Natural killer cell (primary cell): ENCODE results near the gene SORCS1. TPM values are rescaled to one million over a fixed set of nuclear protein-coding genes. Genes with fewer than 3 reads are reported as not detected.

Experiments used
- ATAC-seq, 3 donors: fragments of 150-1000 bp in 2 of 3; fragments of 200-7000 bp in 1 of 3; cut with Tn5 transposase; 1 replicate in 1 of 3; 2 replicates in 2 of 3; pipeline ENCODE4 v1.10.0; 2021; ENCODE audit warnings: mild to moderate bottlenecking in 2 of 3, moderate library complexity in 2 of 3
- DNase-seq, 2 donors: peaks; one replicate each; pipeline versions ENCODE4 v3.0.0 to v3.0.0-alpha.2; 2013 to 2021; ENCODE audit warnings: mixed read lengths in 1 of 2
- H3K27ac ChIP-seq: one replicate; pipeline ENCODE4 v1.5.1; 2013; ENCODE audit warnings: mild to moderate bottlenecking, low read length
- H3K27me3 ChIP-seq: one replicate; pipeline ENCODE4 v1.6.1; 2013; ENCODE audit warnings: low read length; ENCODE audit not compliant: control insufficient read depth, insufficient read depth
- H3K36me3 ChIP-seq: one replicate; pipeline ENCODE4 v1.6.1; 2013; ENCODE audit warnings: low read length; ENCODE audit not compliant: control insufficient read depth, insufficient read depth
- H3K4me1 ChIP-seq: one replicate; pipeline ENCODE4 v1.6.1; 2013; ENCODE audit warnings: low read length; ENCODE audit not compliant: control insufficient read depth, insufficient read depth
- H3K4me3 ChIP-seq: one replicate; pipeline ENCODE4 v1.5.1; 2013; ENCODE audit warnings: low read length
- H3K9me3 ChIP-seq: one replicate; pipeline ENCODE4 v1.6.1; 2013; ENCODE audit warnings: low read length; ENCODE audit not compliant: control insufficient read depth, insufficient read depth
- H3K27ac Mint-ChIP-seq, 2 donors: one replicate each; pipeline ENCODE4 v1.8.0; 2022; ENCODE audit warnings: mild to moderate bottlenecking in 2 of 2, mixed read lengths in 2 of 2, moderate library complexity in 1 of 2
- H3K27me3 Mint-ChIP-seq, 2 donors: one replicate each; pipeline ENCODE4 v1.8.0; 2022; ENCODE audit warnings: low read depth in 2 of 2, mixed read lengths in 2 of 2
- H3K36me3 Mint-ChIP-seq: one replicate; pipeline ENCODE4 v1.8.0; 2022; ENCODE audit warnings: mixed read lengths
- H3K4me1 Mint-ChIP-seq, 2 donors: one replicate each; pipeline ENCODE4 v1.8.0; 2022; ENCODE audit warnings: mixed read lengths in 2 of 2
- H3K4me3 Mint-ChIP-seq: one replicate; pipeline ENCODE4 v1.8.0; 2022; ENCODE audit warnings: mild to moderate bottlenecking, moderate library complexity, mixed read lengths
- H3K9me3 Mint-ChIP-seq, 2 donors: one replicate each; pipeline ENCODE4 v1.8.0; 2022; ENCODE audit warnings: mixed read lengths in 2 of 2
- WGBS: methylation state at CpG from one replicate; pipeline ENCODE4 v1.1.7; 2013; ENCODE audit warnings: missing lambda C conversion rate; ENCODE audit not compliant: insufficient coverage; 5-methylcytosine and 5-hydroxymethylcytosine counted together
- intact Hi-C: fragments of 100-400 bp; cut with micrococcal nuclease; formaldehyde crosslinking; loops from one replicate; pipeline ENCODE4 v1.14.2; 2022
- total RNA-seq, 4 donors: library from RNA; stranded (reverse); fragments of 120-200 nt in 1 of 4; gene quantifications; one replicate each; pipeline versions ENCODE4 v1.2.3 to v1.2.4, GENCODE V29; 2013 to 2022
- TF ChIP-seq, protein P1 (sequence below): fragments of 200-600 bp; IDR thresholded peaks from one replicate; pipeline ENCODE4 v1.8.0; 2022; ENCODE audit warnings: antibody characterized with exemption

SORCS1 gene
- total RNA-seq, 3 donors from 2014 or later (not counting 1 experiment from before 2014, with no cell fraction given): not detected

DNA sequence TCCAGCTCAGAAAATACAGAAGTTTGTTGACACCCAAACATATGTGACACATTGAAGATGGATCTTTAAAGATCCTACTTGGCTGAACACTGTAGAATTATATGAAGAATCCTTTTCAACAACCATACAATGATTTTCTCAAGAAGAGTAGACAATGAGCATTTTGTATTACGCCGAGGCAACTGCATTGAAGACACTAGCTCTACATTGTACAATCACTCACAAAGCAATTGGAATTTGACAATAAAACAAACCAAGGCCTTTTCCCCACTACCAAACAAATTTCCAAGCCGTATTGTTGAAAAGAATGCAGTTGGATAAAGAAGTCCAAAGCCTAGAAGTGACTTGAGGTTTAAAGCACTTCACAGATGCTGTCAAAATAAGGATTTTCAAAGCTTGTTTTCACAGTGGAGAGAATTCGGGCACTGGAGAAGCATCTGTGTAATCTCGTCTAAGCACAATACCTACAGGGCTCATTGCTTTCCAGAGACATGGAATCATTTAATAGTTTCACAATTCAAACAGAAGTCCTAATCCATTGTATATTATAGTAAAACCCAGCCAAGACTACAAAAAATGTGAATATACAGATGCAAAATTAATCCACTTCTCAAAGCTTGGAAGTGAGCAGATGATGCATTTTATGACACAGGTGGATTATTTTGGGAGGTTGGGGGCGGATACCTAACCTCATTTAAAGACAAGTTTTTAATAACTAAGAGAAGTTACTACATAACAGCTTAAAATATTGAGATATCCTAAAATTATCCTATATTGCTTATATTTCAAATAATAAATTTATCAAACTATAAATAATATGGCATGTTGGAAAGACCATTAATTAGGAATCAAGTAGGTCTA lies 78.6 kb downstream of the SORCS1 start:
- peaks cover 12 to 13% of the 10 kb centered on the region in 2 donors for H3K4me1 Mint-ChIP-seq
- Histone ChIP-seq H3K4me3 (no peak overlapping the region), H3K36me3 (no peaks in the 10 kb centered on the region), H3K27ac (no peak overlapping the region), H3K9me3 (no peaks in the 10 kb centered on the region), H3K27me3 (no peaks in the 10 kb centered on the region), H3K4me1 (no peaks in the 10 kb centered on the region)
- ATAC-seq (no peak), DNase-seq (no peak)
- H3K4me3 Mint-ChIP-seq: no peak overlapping the region
- intact Hi-C loops: no loop called here
- TF ChIP-seq, protein P1, sequence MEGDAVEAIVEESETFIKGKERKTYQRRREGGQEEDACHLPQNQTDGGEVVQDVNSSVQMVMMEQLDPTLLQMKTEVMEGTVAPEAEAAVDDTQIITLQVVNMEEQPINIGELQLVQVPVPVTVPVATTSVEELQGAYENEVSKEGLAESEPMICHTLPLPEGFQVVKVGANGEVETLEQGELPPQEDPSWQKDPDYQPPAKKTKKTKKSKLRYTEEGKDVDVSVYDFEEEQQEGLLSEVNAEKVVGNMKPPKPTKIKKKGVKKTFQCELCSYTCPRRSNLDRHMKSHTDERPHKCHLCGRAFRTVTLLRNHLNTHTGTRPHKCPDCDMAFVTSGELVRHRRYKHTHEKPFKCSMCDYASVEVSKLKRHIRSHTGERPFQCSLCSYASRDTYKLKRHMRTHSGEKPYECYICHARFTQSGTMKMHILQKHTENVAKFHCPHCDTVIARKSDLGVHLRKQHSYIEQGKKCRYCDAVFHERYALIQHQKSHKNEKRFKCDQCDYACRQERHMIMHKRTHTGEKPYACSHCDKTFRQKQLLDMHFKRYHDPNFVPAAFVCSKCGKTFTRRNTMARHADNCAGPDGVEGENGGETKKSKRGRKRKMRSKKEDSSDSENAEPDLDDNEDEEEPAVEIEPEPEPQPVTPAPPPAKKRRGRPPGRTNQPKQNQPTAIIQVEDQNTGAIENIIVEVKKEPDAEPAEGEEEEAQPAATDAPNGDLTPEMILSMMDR: no peak
- 93% methylated on average over 5 of the region's 6 CpGs for WGBS
- peaks cover 0 to 7% of the 10 kb centered on the region in 2 donors for H3K27me3 Mint-ChIP-seq
- no peaks in the 10 kb centered on the region for H3K9me3 Mint-ChIP-seq
- no peaks in the 10 kb centered on the region for H3K36me3 Mint-ChIP-seq
- H3K27ac Mint-ChIP-seq: no peak overlapping the region

DNA sequence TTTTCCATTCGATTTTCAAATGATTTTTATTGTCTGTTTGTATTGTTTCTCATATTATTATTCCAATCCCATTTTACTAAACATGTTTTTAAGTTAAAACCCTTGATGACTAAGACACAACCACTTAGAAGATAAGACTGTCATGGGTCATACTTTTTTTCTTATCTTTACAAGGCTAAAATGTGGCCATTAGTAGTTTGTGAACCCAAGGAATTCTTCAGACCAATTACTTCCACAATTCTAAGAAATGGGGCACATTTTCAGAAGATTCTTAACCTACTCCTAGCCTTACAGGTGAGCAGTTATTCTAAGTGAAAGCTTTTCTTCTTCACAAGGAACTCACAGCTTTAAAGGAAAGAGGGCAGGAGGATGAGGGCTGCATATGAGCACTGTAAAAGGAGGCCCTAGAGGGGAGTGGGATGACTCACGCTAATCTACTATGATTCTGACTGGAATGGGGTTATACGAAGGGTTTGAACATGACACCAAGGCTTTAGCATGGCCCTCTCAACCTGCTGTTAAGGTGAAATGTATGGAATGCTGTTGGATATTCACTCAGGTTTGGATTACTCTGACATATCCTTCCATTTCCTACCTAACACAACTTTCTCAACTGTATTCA lies 81.0 kb downstream of the SORCS1 start:
- no peaks in the 10 kb centered on the region for H3K36me3 Mint-ChIP-seq
- peaks cover 0 to 2% of the 10 kb centered on the region in 2 donors for H3K27me3 Mint-ChIP-seq
- DNase-seq: no peak
- Histone ChIP-seq H3K4me1 (no peaks in the 10 kb centered on the region), H3K9me3 (no peaks in the 10 kb centered on the region), H3K36me3 (no peaks in the 10 kb centered on the region), H3K4me3 (no peak overlapping the region), H3K27me3 (no peaks in the 10 kb centered on the region), H3K27ac (no peak overlapping the region)
- ATAC-seq: no peak
- WGBS: 77% methylated on average over 2 of the region's 3 CpGs
- H3K9me3 Mint-ChIP-seq: no peaks in the 10 kb centered on the region
- TF ChIP-seq, protein P1: no peak
- H3K27ac Mint-ChIP-seq: no peak overlapping the region
- no peak overlapping the region for H3K4me3 Mint-ChIP-seq
- H3K4me1 Mint-ChIP-seq: peaks cover 12 to 13% of the 10 kb centered on the region in 2 donors
- intact Hi-C loops: no loop called here

DNA sequence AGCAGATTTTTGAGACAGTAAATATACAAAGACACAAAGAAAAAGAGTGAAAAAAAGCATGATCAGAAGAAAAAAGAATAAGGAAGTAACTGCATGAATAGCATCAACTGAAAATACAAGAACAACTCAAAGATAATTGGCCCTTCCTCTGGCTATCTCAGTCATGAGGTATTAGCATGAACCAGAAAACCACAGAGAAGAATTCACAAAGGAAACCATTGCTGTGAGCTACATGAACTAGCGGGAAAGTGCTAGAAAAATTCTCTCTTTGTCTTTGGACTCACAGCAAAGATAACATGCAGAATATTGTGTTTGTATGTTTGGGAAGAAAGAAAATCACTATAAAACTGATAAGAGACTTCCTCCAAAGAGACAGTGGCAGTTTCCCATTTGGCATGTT lies 82.9 kb downstream of the SORCS1 start:
- TF ChIP-seq, protein P1: no peak
- no peak overlapping the region for H3K4me3 ChIP-seq
- DNase-seq: no peak
- H3K4me1 ChIP-seq: no peaks in the 10 kb centered on the region
- H3K27me3 ChIP-seq: no peaks in the 10 kb centered on the region
- no peaks in the 10 kb centered on the region for H3K36me3 Mint-ChIP-seq
- H3K27me3 Mint-ChIP-seq: peaks cover 3 to 12% of the 10 kb centered on the region in 2 donors
- H3K9me3 Mint-ChIP-seq: no peaks in the 10 kb centered on the region
- peaks cover 12 to 13% of the 10 kb centered on the region in 2 donors for H3K4me1 Mint-ChIP-seq
- H3K27ac ChIP-seq: no peak overlapping the region
- peak overlapping the region; percentile 2 for H3K4me3 Mint-ChIP-seq
- no peaks in the 10 kb centered on the region for H3K9me3 ChIP-seq
- H3K36me3 ChIP-seq: no peaks in the 10 kb centered on the region
- intact Hi-C loops: no loop called here
- WGBS: 70% methylated on average over 1 of the region's 1 CpG
- peak in 1 of 3 donors; percentile 68 for ATAC-seq
- peak overlapping the region in 1 of 2 donors; percentile 2 for H3K27ac Mint-ChIP-seq
